SK-N-SH treated with all-trans-retinoic acid at 6 μM for 48 hours (cell line): ENCODE results near the gene BSN.

Source experiments
- ATAC-seq: fragments of 200-7000 bp; cut with Tn5 transposase; 3 replicates; pipeline ENCODE4 v1.9.1; 2020; ENCODE audit warnings: mild to moderate bottlenecking, moderate library complexity
- ARNTL ChIP-seq: fragments of 450-650 bp; formaldehyde crosslinking; IDR thresholded peaks from 2 replicates; pipeline ENCODE4 v1.5.0; 2020; ENCODE audit warnings: low read depth, mild to moderate bottlenecking, moderate library complexity, borderline replicate concordance
- BACH2 ChIP-seq: fragments of 250-450 bp; sonication (Bioruptor Pico); IDR thresholded peaks from 2 replicates; pipeline ENCODE4 v1.9.0; 2021; ENCODE audit warnings: mild to moderate bottlenecking, borderline replicate concordance
- CREB5 ChIP-seq: fragments of 250-450 bp; sonication (Bioruptor Pico); IDR thresholded peaks from 2 replicates; pipeline ENCODE4 v1.5.1; 2020; ENCODE audit warnings: low read depth, mild to moderate bottlenecking, moderate library complexity
- CSDC2 ChIP-seq: fragments of 250-450 bp; sonication (Bioruptor Pico); IDR thresholded peaks from 2 replicates; pipeline ENCODE4 v1.5.0; 2020; ENCODE audit warnings: mild to moderate bottlenecking, moderate library complexity
- CSRNP3 ChIP-seq: fragments of 250-450 bp; sonication (Bioruptor Pico); IDR thresholded peaks from 2 replicates; pipeline ENCODE4 v1.5.1; 2021; ENCODE audit warnings: mild to moderate bottlenecking, moderate library complexity
- ESRRG ChIP-seq: fragments of 250-450 bp; sonication (Bioruptor Pico); IDR thresholded peaks from 2 replicates; pipeline ENCODE4 v1.6.1; 2021; ENCODE audit warnings: mild to moderate bottlenecking
- GLIS3 ChIP-seq: fragments of 250-450 bp; sonication (Bioruptor Pico); IDR thresholded peaks from 2 replicates; pipeline ENCODE4 v1.5.0; 2020; ENCODE audit warnings: mild to moderate bottlenecking, moderate library complexity
- ISL1 ChIP-seq: fragments of 250-450 bp; sonication (Bioruptor Pico); IDR thresholded peaks from 2 replicates; pipeline ENCODE4 v2.1.2; 2022; ENCODE audit warnings: mild to moderate bottlenecking, moderate library complexity
- OSR1 ChIP-seq: fragments of 250-450 bp; sonication (Bioruptor Pico); IDR thresholded peaks from 2 replicates; pipeline ENCODE4 v1.8.0; 2022; ENCODE audit warnings: moderate library complexity, mild to moderate bottlenecking, inconsistent platforms
- PATZ1 ChIP-seq: fragments of 250-450 bp; sonication (Bioruptor Pico); IDR thresholded peaks from 2 replicates; pipeline ENCODE4 v1.8.0; 2020; ENCODE audit warnings: mild to moderate bottlenecking, moderate library complexity, borderline replicate concordance
- RARB ChIP-seq: fragments of 250-450 bp; sonication (Bioruptor Pico); IDR thresholded peaks from 2 replicates; pipeline ENCODE4 v1.8.0; 2021; ENCODE audit warnings: mild to moderate bottlenecking, moderate library complexity
- SNAI2 ChIP-seq: fragments of 250-450 bp; sonication (Bioruptor Pico); IDR thresholded peaks from 2 replicates; pipeline ENCODE4 v1.5.0; 2020; ENCODE audit warnings: mild to moderate bottlenecking, moderate library complexity
- TCF4 ChIP-seq: fragments of 250-450 bp; sonication (Bioruptor Pico); IDR thresholded peaks from 2 replicates; pipeline ENCODE4 v1.8.0; 2021; ENCODE audit warnings: mild to moderate bottlenecking, moderate library complexity, borderline replicate concordance
- TSHZ2 ChIP-seq: fragments of 250-450 bp; sonication (Bioruptor Pico); IDR thresholded peaks from 2 replicates; pipeline ENCODE4 v1.5.0; 2020; ENCODE audit warnings: mild to moderate bottlenecking, moderate library complexity
- ZC3H10 ChIP-seq: fragments of 250-450 bp; sonication (Bioruptor Pico); IDR thresholded peaks from 2 replicates; pipeline ENCODE4 v1.5.1; 2021; ENCODE audit warnings: mild to moderate bottlenecking, moderate library complexity
- ZFP3 ChIP-seq: fragments of 250-450 bp; sonication (Bioruptor Pico); IDR thresholded peaks from 2 replicates; pipeline ENCODE4 v1.5.0; 2020; ENCODE audit warnings: mild to moderate bottlenecking, moderate library complexity
- ZFP30 ChIP-seq: fragments of 450-650 bp; formaldehyde crosslinking; IDR thresholded peaks from 2 replicates; pipeline ENCODE4 v1.5.0; 2022; ENCODE audit warnings: mild to moderate bottlenecking, moderate library complexity
- ZNF565 ChIP-seq: fragments of 450-650 bp; formaldehyde crosslinking; conservative IDR thresholded peaks from 2 replicates; pipeline ENCODE4 v1.5.0; 2020; ENCODE audit warnings: low read depth, mild to moderate bottlenecking, moderate library complexity
- ZNF70 ChIP-seq: fragments of 450-650 bp; formaldehyde crosslinking; IDR thresholded peaks from 2 replicates; pipeline ENCODE4 v1.5.0; 2020; ENCODE audit warnings: mild to moderate bottlenecking, moderate library complexity

The BSN gene

GRCh38 chr3:49661281-49661680, 107.0 kb downstream of the BSN start:
- no peak for ATAC-seq
- TF ChIP-seq PATZ1 (CRISPR knock-in tag): no peak
- TF ChIP-seq SNAI2: no peak
- TF ChIP-seq ISL1 (CRISPR knock-in tag): no peak
- no peak for TF ChIP-seq ZNF70 (CRISPR knock-in tag)
- TF ChIP-seq CSDC2 (CRISPR knock-in tag): no peak
- TF ChIP-seq GLIS3: no peak
- no peak for TF ChIP-seq BACH2 (CRISPR knock-in tag)
- TF ChIP-seq ZFP30 (CRISPR knock-in tag): no peak
- TF ChIP-seq ZC3H10 (CRISPR knock-in tag): no peak
- no peak for TF ChIP-seq ZNF565
- TF ChIP-seq RARB (CRISPR knock-in tag): no peak
- no peak for TF ChIP-seq ARNTL (CRISPR knock-in tag)
- no peak for TF ChIP-seq TSHZ2
- TF ChIP-seq CSRNP3: no peak
- TF ChIP-seq TCF4 (CRISPR knock-in tag): no peak

GRCh38 chr3:49662021-49662420, 107.7 kb downstream of the BSN start:
- TF ChIP-seq PATZ1 (CRISPR knock-in tag) (no peak), TSHZ2 (no peak), ZFP3 (no peak), ARNTL (CRISPR knock-in tag) (no peak), ESRRG (CRISPR knock-in tag) (no peak), TCF4 (CRISPR knock-in tag) (no peak), ZC3H10 (CRISPR knock-in tag) (no peak), ISL1 (CRISPR knock-in tag) (no peak), OSR1 (no peak), CSRNP3 (no peak), CREB5 (CRISPR knock-in tag) (no peak)
- TF ChIP-seq, all 23 proteins: peak for 0
- no peak for ATAC-seq
